ENCODE data around the gene YTHDF1.

The YTHDF1 gene

DNA sequence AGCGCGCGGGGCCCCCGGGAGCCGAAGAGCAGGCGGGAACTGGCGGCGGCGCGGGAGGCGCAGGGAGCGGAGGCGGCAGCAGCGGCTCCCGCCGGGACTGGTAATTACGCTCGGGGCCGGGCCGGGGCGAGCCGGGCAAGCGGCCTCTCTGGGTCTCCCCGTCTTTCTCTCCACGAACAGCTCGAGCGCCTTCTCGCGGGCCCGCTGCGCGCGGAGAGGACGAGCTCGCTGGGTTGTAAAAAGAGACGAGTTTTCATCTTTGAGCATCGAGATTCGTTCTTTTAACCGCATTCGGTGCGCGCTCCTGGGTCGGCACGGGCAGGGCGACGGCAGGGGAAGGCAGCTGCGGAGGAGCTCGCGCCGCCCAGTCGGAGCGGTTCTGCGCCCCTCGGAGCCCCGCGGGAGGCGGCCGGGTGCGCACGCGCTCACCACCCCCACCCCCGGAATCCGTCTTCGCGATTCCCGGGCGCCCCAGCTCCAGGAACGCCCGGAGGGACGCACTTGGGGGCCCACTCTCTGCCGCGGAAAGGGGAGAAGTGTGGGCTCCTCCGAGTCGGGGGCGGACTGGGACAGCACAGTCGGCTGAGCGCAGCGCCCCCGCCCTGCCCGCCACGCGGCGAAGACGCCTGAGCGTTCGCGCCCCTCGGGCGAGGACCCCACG, 38.0 kb downstream of the YTHDF1 start:
- TF ChIP-seq, protein P1, sequence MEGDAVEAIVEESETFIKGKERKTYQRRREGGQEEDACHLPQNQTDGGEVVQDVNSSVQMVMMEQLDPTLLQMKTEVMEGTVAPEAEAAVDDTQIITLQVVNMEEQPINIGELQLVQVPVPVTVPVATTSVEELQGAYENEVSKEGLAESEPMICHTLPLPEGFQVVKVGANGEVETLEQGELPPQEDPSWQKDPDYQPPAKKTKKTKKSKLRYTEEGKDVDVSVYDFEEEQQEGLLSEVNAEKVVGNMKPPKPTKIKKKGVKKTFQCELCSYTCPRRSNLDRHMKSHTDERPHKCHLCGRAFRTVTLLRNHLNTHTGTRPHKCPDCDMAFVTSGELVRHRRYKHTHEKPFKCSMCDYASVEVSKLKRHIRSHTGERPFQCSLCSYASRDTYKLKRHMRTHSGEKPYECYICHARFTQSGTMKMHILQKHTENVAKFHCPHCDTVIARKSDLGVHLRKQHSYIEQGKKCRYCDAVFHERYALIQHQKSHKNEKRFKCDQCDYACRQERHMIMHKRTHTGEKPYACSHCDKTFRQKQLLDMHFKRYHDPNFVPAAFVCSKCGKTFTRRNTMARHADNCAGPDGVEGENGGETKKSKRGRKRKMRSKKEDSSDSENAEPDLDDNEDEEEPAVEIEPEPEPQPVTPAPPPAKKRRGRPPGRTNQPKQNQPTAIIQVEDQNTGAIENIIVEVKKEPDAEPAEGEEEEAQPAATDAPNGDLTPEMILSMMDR (conservative IDR thresholded peaks at IDR 0.05) = no peak
- no peak for TF ChIP-seq ZFX (IDR thresholded peaks at IDR 0.05)
- no peak overlapping the region for H3K27ac ChIP-seq

DNA sequence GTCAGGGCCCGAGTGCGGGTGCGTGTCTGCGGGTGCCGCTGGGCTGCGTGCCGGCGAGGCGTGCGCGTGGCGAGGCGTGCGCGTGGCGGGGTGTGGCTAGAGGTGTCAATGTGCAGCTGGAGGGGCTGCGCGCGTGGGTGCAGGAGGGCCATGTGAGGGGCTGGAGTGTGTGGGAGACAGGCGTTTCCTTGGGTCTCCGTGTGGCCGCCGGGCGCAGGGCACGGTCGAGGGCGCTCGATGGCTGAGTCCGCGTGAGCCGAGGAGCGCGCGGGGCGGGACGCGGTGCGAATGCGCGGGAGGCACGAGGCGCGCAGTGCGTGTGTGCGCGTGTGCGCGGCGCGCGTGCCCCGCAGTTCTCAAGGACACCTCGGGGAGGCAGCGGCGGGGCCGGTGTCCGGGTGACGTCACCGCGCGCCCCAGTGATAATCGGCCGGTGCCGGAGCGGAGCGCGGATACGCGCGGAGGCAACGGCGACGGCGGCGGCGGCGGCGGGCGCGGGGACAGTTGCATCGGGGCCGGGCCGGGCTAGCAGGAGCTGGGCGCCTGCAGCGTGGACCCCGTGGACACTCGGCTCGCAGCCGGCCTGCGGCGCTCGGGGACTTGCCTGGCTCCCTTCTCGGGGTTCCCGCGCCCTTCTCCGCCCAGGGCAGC, 38.7 kb downstream of the YTHDF1 start:
- H3K27ac ChIP-seq = no peak overlapping the region
- TF ChIP-seq ZFX (IDR thresholded peaks at IDR 0.05) = no peak
- TF ChIP-seq, protein P1 (conservative IDR thresholded peaks at IDR 0.05) = no peak; the same call in 1 of the 2 replicates

DNA sequence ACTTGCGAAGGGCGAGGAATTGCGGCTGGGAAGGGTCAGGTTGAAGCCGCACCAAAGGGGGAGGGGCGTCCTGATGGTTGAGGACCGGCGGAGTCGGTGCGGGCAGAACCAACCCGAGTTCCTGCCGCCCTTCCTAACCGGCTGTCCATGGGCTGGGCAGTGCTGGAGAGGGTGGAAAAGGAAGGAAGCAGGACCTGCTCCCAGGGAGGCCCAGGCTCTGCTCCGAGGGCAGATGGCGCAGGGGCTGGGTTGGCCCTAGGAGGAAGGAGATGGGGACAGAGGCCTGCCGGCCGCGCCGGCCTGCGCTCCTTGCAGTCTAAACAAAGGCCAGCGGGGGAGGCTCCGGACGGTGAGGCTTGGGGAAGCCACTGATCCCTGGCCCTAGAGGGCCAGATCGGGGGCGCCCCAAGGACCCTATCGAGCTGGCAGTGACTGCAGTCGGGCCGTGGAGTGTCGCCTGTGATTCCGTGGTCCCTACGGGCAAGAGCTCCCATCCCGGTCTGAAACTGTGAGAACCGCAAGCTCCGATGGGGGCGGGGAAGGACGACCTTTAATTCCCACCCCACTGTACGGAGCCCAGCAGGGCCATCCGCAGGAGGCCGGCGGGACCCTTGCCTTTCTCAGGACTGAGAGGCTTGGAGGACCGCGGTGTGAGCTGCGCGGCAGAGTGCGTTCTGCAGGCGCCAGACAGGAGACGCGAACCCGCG, 39.4 kb downstream of the YTHDF1 start:
- no peak for TF ChIP-seq ZFX (IDR thresholded peaks at IDR 0.05)
- TF ChIP-seq, protein P1 (conservative IDR thresholded peaks at IDR 0.05) = no peak
- no peak overlapping the region for H3K27ac ChIP-seq

DNA sequence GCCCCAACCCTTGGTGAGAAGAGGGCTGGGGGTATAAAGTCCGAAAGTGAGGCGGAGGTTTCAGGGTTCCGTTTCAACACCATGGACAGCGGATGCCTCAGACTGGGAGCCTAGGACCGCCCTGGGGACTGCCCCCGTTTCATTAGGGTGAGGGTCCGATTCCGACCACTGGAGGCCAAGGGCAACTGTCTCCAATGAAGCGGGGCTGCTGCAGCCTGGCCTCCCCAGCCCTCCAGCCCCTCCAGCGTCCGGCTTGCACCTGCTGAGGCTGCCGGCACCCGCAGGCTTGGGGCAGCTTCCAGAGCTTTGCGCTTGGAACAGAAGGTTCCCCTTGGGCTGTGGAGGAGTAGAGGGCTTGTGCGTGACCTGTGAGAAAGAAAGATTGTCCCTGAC, 39.9 kb downstream of the YTHDF1 start:
- TF ChIP-seq ZFX (IDR thresholded peaks at IDR 0.05) = no peak
- TF ChIP-seq, protein P1 (conservative IDR thresholded peaks at IDR 0.05) = no peak
- no peak overlapping the region for H3K27ac ChIP-seq

DNA sequence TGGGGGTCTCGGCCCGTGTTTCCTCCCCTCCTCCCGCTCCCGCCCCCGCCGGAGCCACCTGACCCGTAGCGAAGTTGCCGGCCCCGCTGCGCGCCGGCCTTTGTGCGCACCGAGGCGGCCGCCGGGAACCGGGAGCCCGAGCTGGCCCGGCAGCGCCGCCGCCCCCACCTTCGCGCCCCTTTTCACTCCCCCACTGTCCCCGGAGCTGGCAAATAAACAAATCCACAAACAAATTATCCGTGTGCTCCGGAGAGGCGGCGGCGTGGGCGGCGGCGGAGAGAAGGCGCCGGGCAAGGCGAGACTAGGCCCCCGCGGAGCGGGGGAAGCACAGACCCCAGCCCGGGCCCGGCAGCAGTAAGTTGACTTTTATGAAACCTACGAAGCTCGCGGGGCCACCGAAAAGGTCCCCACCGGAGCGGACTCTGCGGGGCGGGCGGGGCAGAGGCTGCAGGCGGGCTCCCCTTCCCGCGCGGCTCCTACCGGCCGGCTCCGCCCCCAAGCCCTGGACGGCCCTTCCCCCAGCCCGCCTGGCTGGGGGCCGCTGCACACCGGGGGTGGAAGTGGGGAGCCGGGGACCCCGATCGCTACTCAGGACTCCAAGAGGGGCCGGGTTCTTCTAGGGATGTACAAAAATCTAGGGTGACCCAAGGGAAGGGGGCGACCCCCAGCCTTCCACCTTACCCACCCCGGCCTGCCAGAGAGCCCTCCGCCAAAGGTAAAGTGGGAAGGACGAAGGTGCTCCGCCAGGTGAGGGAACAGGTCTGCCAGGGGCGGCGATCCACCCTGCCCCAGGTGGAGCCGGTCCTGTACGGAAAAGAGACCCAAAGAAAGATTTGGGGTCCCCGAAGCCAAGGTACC, 40.7 kb downstream of the YTHDF1 start:
- no peak for TF ChIP-seq ZFX (IDR thresholded peaks at IDR 0.05)
- TF ChIP-seq, protein P1 (conservative IDR thresholded peaks at IDR 0.05) = no peak

DNA sequence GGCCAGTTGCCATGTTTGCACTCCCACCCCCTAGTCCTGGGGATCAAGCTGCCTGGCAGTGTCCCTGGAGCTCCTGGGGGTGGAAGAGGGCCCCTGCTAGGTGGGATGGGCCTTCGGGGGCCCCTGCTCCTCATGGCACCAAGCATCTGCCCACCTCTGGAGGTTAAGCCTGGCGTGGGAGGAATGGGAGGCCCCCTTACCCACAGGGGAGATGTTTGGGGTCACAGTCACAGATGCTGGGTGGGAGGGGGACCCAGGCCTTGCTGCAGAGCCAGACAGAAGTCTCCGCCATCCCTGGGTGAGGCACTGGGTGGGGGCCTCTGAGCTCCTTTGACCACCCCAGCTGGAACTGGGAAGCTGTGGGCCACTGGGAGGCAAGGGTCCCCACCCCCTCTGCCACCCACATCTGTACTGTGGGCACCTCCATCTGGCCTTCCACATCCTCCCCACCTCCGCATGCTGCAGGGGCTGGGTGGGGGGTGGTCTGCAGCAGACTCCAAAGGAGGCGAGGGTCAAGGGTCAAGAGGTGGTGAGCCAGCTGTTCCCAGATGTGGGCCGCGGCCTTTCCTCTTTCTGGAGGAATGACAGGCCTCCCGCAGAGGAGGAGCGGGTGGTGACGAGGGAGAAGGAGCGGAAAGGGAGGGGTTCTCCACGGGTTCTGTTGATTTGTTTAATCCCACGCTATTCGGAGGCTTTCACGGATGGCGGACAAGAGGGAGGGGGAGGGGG, 41.5 kb downstream of the YTHDF1 start:
- H3K27ac ChIP-seq = no peak overlapping the region
- TF ChIP-seq, protein P1 (conservative IDR thresholded peaks at IDR 0.05) = no peak

More for the DNA sequence above, 40.7 kb downstream of the YTHDF1 start:
- H3K27ac ChIP-seq = no peak overlapping the region
